Epithelial cell of esophagus (primary cell): ENCODE results near the gene CERKL.

Source experiments
- DNase-seq: peaks from one replicate; pipeline ENCODE4 v3.0.0; 2010; ENCODE audit warnings: low read depth
- H3K4me3 ChIP-seq: 2 replicates; pipeline ENCODE4 v1.5.1; 2011; ENCODE audit warnings: mild to moderate bottlenecking, low read length, control low read depth
- TF ChIP-seq, protein P1 (sequence below): IDR thresholded peaks from 2 replicates; pipeline ENCODE4 v1.5.1; 2011; ENCODE audit warnings: low read depth, mild to moderate bottlenecking, low read length, control low read depth, inconsistent platforms; ENCODE audit not compliant: insufficient read depth; ENCODE audit errors: missing control alignments

CERKL gene

DNA sequence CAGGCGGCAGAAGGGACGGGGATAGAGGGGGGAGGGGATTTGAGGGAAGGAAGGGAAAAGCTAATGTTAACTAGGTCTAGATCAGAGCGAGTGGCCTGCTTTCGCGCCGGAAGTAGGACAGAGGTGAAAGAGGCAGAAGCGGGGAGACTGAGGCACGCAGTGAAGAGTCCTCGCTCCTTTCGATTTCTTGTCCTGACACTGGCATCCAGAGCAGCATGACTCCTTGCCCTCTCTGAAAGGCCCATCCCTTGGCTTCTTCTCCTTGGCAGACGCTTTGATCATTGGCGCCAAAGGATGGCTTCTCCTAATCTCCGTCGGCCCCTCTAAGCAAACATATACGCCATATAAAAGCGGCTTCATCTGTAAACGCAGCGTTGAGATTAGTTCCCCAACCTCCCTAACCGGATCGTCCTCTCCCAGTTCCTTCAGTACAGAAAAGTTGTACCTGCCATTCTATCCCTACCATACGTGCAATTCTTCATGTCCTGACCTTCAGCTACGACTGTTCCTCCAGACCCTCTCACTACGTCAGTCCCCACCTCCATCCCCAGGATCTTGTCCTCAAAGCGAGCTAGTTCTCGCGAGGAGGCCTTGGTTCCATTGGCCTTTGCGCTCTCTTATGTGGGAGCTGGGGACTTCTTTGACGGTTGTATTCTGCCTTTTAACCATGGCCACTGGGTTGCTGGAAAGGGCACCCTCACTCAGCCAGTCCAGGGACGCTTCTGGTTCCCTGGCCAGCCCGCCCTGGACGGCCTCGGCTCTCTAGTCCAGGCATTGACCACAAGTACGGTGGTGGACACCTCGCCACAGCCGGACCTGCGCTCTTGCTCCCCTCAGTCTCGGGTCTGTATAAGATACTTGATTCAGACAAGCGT is 24.3 kb upstream of the CERKL start:
- no peak overlapping the region for H3K4me3 ChIP-seq
- TF ChIP-seq, protein P1, sequence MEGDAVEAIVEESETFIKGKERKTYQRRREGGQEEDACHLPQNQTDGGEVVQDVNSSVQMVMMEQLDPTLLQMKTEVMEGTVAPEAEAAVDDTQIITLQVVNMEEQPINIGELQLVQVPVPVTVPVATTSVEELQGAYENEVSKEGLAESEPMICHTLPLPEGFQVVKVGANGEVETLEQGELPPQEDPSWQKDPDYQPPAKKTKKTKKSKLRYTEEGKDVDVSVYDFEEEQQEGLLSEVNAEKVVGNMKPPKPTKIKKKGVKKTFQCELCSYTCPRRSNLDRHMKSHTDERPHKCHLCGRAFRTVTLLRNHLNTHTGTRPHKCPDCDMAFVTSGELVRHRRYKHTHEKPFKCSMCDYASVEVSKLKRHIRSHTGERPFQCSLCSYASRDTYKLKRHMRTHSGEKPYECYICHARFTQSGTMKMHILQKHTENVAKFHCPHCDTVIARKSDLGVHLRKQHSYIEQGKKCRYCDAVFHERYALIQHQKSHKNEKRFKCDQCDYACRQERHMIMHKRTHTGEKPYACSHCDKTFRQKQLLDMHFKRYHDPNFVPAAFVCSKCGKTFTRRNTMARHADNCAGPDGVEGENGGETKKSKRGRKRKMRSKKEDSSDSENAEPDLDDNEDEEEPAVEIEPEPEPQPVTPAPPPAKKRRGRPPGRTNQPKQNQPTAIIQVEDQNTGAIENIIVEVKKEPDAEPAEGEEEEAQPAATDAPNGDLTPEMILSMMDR: no peak
- DNase-seq: no peak

GRCh38 chr2:181680055-181680936 is 23.4 kb upstream of the CERKL start, which contains the start of gene NEUROD1:
Gene NEUROD1 (minus strand): TSS chr2:181680517. CDS start chr2:181678860, 1,657 bp downstream.
- TF ChIP-seq, protein P1: no peak
- no peak within 1 kb of the TSS for H3K4me3 ChIP-seq
- DNase-seq: no peak

DNA sequence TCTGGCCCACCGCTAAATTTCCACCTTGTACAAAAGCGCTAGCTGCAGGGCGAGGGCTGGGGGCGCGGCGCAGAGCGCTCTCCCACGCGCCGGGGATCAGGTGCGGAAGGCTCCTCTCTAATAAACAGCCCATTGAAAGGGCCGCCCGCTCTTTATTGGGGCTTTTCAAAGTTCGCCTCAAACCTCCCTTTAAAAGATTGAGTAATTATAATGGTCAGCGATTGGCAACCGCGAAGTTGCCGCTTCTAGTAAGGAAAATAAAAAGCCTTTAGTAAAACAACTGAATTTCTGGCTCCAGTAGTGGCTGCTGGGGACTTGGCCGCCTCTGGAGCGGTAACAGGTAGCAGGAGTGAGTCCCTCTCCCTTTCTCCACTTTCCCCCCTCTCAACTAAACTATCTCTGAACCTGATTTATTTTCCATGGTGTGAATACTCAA is 22.7 kb upstream of the CERKL start:
- no peak overlapping the region for H3K4me3 ChIP-seq
- TF ChIP-seq, protein P1: no peak
- no peak for DNase-seq

- no peak overlapping the region for H3K4me3 ChIP-seq
- TF ChIP-seq, protein P1: no peak
- no peak for DNase-seq
Measured at GRCh38 chr2:181678861-181679543, 22.1 kb upstream of the CERKL start.

DNA sequence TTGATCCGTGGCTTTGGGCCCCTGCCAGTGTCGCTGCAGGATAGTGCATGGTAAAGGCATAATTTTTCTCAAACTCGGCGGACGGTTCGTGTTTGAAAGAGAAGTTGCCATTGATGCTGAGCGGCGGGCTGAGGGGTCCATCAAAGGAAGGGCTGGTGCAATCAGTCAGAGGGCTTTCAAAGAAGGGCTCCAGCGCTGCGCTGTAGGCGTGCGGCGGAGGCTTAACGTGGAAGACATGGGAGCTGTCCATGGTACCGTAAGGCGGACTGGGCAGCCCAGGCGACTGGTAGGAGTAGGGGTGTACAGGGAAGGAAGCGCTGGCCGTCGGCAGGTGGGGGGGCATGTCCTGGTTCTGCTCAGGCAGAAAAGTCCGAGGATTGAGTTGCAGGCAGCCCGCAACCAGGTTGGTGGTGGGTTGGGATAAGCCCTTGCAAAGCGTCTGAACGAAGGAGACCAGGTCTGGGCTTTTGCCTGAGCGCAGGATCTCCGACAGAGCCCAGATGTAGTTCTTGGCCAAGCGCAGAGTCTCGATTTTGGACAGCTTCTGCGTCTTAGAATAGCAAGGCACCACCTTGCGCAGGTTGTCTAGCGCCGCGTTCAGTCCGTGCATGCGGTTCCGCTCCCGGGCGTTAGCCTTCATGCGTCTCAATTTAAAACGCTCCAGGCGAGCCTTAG is 21.1 kb upstream of the CERKL start:
- DNase-seq: peak; percentile 85
- H3K4me3 ChIP-seq: no peak overlapping the region
- TF ChIP-seq, protein P1: no peak

DNA sequence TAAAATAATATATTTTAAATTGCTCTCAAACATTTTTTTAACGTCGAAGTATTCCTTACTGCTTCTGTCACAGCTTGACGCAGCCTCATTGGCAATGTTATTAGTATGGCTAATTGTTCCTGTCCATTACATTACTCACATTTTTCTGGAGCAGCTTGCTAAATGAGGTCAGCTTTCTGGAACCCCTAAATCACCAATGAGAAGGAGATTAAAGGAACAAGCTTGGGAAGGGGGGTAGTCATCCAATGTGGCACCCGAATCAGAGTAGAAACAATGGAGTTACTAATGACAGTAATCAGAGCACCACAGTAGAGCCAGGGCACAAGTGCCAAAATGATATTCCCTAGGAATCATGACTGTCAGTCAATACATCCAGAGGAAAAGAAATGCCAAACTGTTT is 18.3 kb upstream of the CERKL start:
- TF ChIP-seq, protein P1: no peak
- no peak for DNase-seq
- H3K4me3 ChIP-seq: no peak overlapping the region
